SU-DHL-6 (cell line): ENCODE measurements around the gene AMFR.
A peak's percentile ranks its signal among the peaks of the same experiment; 100 is the strongest.

Experiments
- H2AFZ ChIP-seq: fragments of 200-600 bp; sonication (generic); 2 replicates; pipeline ENCODE4 v1.6.1; 2014; ENCODE audit warnings: low read depth, mild to moderate bottlenecking, moderate library complexity, mixed read lengths, antibody characterized with exemption, low read length; ENCODE audit not compliant: severe bottlenecking
- H3F3A ChIP-seq: fragments of 200-600 bp; shearing (Covaris generic); 2 replicates; pipeline ENCODE4 v1.6.0; 2016; ENCODE audit warnings: antibody characterized with exemption, mild to moderate bottlenecking; ENCODE audit not compliant: insufficient read depth
- H3K27ac ChIP-seq: fragments of 200-600 bp; sonication (generic); 2 replicates; pipeline ENCODE4 v1.5.1; 2016; ENCODE audit warnings: low read depth, mild to moderate bottlenecking, low read length, moderate library complexity, mixed read lengths
- H3K27me3 ChIP-seq: fragments of 200-600 bp; sonication (generic), shearing (Covaris generic); 2 replicates; pipeline ENCODE4 v1.6.0; 2014; ENCODE audit warnings: mild to moderate bottlenecking, low read length
- H3K36me3 ChIP-seq: fragments of 200-600 bp; sonication (generic); 2 replicates; pipeline ENCODE4 v1.6.1; 2014; ENCODE audit warnings: mild to moderate bottlenecking, low read length, mixed read lengths
- H3K4me2 ChIP-seq: fragments of 300-600, 200-600 bp; shearing (Covaris generic), sonication (generic); 2 replicates; pipeline ENCODE4 v1.6.0; 2014; ENCODE audit warnings: low read length, low read depth, mild to moderate bottlenecking; ENCODE audit not compliant: poor library complexity, severe bottlenecking
- H3K4me3 ChIP-seq: fragments of 200-600 bp; sonication (generic); 2 replicates; pipeline ENCODE4 v1.5.1; 2014; ENCODE audit warnings: antibody characterized with exemption, low read length, mild to moderate bottlenecking, mixed read lengths; ENCODE audit not compliant: insufficient read depth, poor library complexity, severe bottlenecking
- H3K79me2 ChIP-seq: fragments of 200-600 bp; sonication (generic); 2 replicates; pipeline ENCODE4 v1.6.1; 2014; ENCODE audit warnings: mild to moderate bottlenecking, low read length, moderate library complexity; ENCODE audit not compliant: insufficient read depth
- H3K9ac ChIP-seq: fragments of 200-600 bp; sonication (generic); 2 replicates; pipeline ENCODE4 v1.7.0; 2014; ENCODE audit warnings: mild to moderate bottlenecking, low read length
- H3K9me2 ChIP-seq: fragments of 200-600 bp; sonication (generic); replicated peaks from 2 replicates; pipeline ENCODE4 v1.6.1; 2014; ENCODE audit warnings: low read length; ENCODE audit not compliant: insufficient read depth
- H3K9me3 ChIP-seq: fragments of 200-600 bp; sonication (generic); 2 replicates; pipeline ENCODE4 v1.6.1; 2014; ENCODE audit warnings: low read length, mixed read lengths; ENCODE audit not compliant: insufficient read depth
- H4K20me1 ChIP-seq: fragments of 200-600 bp; sonication (generic); 2 replicates; pipeline ENCODE4 v1.6.1; 2014; ENCODE audit warnings: low read depth, mild to moderate bottlenecking, antibody characterized with exemption, low read length, moderate library complexity, mixed read lengths
- CTCF ChIP-seq: fragments of 200-600 bp; sonication (generic); IDR thresholded peaks from one replicate; pipeline ENCODE4 v1.5.1; 2017; ENCODE audit warnings: antibody characterized with exemption, mild to moderate bottlenecking, low read length, moderate library complexity; ENCODE audit not compliant: insufficient read depth, poor library complexity, severe bottlenecking
- EZH2phosphoT487 ChIP-seq: fragments of 200-600 bp; sonication (generic), shearing (Covaris generic); conservative IDR thresholded peaks from 2 replicates; pipeline ENCODE4 v1.6.1; 2018; ENCODE audit warnings: mild to moderate bottlenecking, antibody characterized with exemption, low read length, moderate library complexity, mixed read lengths

The AMFR gene

DNA sequence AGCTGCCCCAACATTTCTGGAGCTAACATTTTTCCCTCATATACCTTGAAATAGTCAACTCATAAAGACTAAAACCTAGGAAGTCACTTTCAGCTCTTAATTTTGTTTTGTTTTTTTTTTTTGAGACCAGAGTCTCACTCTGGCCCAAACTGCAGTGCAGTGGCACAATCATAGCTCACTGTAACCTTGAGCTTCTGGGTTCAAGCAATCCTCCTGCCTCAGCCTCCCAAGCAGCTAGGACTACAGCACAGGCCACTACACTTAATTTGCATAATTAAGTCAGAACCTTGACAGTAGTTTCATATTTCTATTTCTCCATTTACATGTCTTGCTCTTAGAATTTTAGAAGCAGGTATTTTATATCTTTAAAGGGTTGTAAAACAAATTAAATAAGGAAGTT lies 4.7 kb downstream of the AMFR start:
- no peaks in the 10 kb centered on the region for H3K9me3 ChIP-seq
- H3K27ac ChIP-seq = peak overlapping the region; percentile 91
- H3K27me3 ChIP-seq = no peaks in the 10 kb centered on the region
- no peaks in the 10 kb centered on the region for H3K9me2 ChIP-seq
- H3F3A ChIP-seq = peaks cover 60% of the 10 kb centered on the region
- TF ChIP-seq CTCF (no peak), EZH2phosphoT487 (no peak)
- peak overlapping the region; percentile 88 for H3K4me3 ChIP-seq
- H3K9ac ChIP-seq = peak overlapping the region; percentile 21
- no peaks in the 10 kb centered on the region for H3K36me3 ChIP-seq
- peak overlapping the region; percentile 98 for H3K4me2 ChIP-seq
- no peaks in the 10 kb centered on the region for H4K20me1 ChIP-seq
- H2AFZ ChIP-seq = no peak overlapping the region
- H3K79me2 ChIP-seq = peaks cover 91% of the 10 kb centered on the region

DNA sequence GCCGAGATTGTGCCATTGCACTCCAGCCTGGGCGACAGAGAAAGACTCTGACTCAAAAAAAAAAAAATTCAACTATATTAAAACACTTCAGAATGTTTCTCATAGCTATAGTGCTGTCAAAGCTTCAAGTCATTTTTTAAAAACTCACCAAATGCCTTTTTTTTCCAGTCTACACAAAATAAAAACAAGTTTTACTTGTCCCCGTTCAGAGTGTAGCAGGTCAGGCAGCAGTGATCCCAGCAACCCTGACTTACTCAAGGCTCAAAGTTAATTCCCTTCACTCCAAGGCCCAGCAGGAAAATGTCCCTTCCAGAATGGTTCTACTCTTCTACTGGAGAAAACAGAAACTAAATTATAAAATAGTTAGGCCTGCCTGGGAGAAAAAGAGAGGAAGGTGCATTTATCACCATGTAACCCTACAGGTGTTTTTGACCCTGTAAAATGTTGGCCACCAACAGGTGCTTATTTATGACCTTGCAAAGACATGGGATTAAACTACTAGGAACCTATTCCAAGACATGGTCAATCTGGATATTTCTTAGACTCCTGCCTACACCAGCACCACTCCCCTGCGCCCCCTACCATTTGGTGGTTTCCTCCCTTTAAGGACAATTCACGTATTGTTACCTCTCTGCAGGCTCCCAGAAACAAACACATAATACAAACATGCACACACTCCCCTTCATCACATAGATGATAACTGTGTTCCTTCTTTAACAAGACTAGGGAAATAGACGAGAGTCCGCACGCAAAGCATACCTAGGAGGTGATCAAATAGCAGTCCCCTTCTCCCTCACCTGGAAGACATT lies 5.4 kb downstream of the AMFR start:
- peak overlapping the region; percentile 98 for H3K4me2 ChIP-seq
- no peaks in the 10 kb centered on the region for H4K20me1 ChIP-seq
- H3K27ac ChIP-seq = peak overlapping the region; percentile 91
- TF ChIP-seq EZH2phosphoT487 (no peak), CTCF (no peak)
- no peaks in the 10 kb centered on the region for H3K36me3 ChIP-seq
- H3K9me2 ChIP-seq = no peaks in the 10 kb centered on the region
- H3K79me2 ChIP-seq = peaks cover 97% of the 10 kb centered on the region
- H2AFZ ChIP-seq = no peak overlapping the region
- H3K4me3 ChIP-seq = no peak overlapping the region
- no peaks in the 10 kb centered on the region for H3K9me3 ChIP-seq
- peak overlapping the region; percentile 14; the same call in 1 of the 2 replicates for H3K9ac ChIP-seq
- peaks cover 61% of the 10 kb centered on the region for H3F3A ChIP-seq
- H3K27me3 ChIP-seq = no peaks in the 10 kb centered on the region

DNA sequence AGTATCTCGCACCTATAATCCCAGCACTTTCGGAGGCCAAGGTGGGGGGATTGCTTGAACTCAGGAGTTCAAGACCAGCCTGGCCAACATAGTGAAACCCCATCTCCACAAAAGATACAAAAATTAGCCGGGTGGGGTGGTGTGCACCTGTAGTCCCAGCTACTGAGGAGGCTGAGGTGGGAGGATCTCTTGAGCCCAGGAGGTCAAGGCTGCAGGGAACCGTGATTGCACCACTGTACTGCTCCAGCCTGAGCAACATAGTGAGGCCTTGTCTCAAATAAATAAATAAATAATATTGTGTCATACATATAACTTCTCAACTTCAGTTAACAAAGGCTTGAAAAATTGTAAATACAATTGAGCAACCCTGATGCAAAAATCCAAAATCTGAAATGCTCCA lies 8.2 kb downstream of the AMFR start:
- H3K79me2 ChIP-seq = peaks cover 84% of the 10 kb centered on the region
- H3K36me3 ChIP-seq = 0 out of 2 replicates have a peak, but pooled peaks cover 8% of the 10 kb centered on the region
- H3K4me2 ChIP-seq = peak overlapping the region; percentile 61
- no peaks in the 10 kb centered on the region for H3K27me3 ChIP-seq
- H3F3A ChIP-seq = peaks cover 38% of the 10 kb centered on the region
- TF ChIP-seq EZH2phosphoT487 (no peak), CTCF (no peak)
- no peak overlapping the region for H3K27ac ChIP-seq
- H2AFZ ChIP-seq = no peak overlapping the region
- H3K4me3 ChIP-seq = no peak overlapping the region
- no peaks in the 10 kb centered on the region for H4K20me1 ChIP-seq
- H3K9me2 ChIP-seq = no peaks in the 10 kb centered on the region
- H3K9ac ChIP-seq = no peak overlapping the region
- H3K9me3 ChIP-seq = no peaks in the 10 kb centered on the region
